ENCODE results near the gene FHIT. TPM values are rescaled to one million over a fixed set of nuclear protein-coding genes. Genes with fewer than 3 reads are reported as not detected.
A peak's percentile ranks its signal among the peaks of the same experiment; 100 is the strongest.

Gene FHIT
- total and polyA plus RNA-seq, 8 donors: 1.8 to 10.6 (median 7.1) TPM

GRCh38 chr3:60144071-60144470 is 1107.2 kb downstream of the FHIT start:
- no peaks in the 10 kb centered on the region for H3K9me3 ChIP-seq
- 90 to 97% (median 94%) methylated on average over 1 of the region's 1 CpG for WGBS, 5 donors
- TF ChIP-seq POLR2AphosphoS5 (IDR thresholded peaks at IDR 0.05): no peak
- TF ChIP-seq, protein P1, sequence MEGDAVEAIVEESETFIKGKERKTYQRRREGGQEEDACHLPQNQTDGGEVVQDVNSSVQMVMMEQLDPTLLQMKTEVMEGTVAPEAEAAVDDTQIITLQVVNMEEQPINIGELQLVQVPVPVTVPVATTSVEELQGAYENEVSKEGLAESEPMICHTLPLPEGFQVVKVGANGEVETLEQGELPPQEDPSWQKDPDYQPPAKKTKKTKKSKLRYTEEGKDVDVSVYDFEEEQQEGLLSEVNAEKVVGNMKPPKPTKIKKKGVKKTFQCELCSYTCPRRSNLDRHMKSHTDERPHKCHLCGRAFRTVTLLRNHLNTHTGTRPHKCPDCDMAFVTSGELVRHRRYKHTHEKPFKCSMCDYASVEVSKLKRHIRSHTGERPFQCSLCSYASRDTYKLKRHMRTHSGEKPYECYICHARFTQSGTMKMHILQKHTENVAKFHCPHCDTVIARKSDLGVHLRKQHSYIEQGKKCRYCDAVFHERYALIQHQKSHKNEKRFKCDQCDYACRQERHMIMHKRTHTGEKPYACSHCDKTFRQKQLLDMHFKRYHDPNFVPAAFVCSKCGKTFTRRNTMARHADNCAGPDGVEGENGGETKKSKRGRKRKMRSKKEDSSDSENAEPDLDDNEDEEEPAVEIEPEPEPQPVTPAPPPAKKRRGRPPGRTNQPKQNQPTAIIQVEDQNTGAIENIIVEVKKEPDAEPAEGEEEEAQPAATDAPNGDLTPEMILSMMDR (IDR thresholded peaks at IDR 0.05): no peak
- no peak for TF ChIP-seq EP300 (IDR thresholded peaks at IDR 0.05)
- TF ChIP-seq POLR2A (IDR thresholded peaks at IDR 0.05): no peak
- H3K27ac ChIP-seq: no peak overlapping the region
- no peak for DNase-seq
- no peaks in the 10 kb centered on the region for H3K27me3 ChIP-seq
- H3K4me1 ChIP-seq: no peaks in the 10 kb centered on the region
- H3K4me3 ChIP-seq: no peak overlapping the region
- no peaks in the 10 kb centered on the region for H3K36me3 ChIP-seq
- intact Hi-C loops (cut with DNase I; ENCODE audit: low total_unique reads): no loop called here

DNA sequence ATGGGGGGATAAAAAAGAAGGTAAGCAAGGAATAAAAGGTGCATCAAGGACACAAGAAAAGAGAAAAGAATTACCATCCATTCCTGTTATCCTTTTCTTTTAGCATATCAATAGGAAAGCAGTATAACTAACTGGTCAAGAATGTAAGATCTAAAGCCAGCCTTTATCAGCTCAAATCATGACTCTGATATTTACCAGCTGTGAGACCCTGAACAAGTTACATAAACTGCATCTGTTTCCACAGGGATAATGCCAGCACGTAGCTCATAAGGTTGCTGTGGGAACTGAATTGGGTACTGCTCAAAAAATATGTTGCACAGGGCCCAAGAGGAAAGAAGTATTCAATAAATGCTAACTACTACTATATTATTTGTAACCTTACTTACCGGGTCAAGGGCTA is 1109.2 kb downstream of the FHIT start:
- Histone ChIP-seq H3K27me3 (no peaks in the 10 kb centered on the region), H3K4me1 (no peaks in the 10 kb centered on the region), H3K36me3 (no peaks in the 10 kb centered on the region), H3K4me3 (no peak overlapping the region), H3K9me3 (no peaks in the 10 kb centered on the region), H3K27ac (no peak overlapping the region)
- TF ChIP-seq, protein P1 (IDR thresholded peaks at IDR 0.05): no peak
- no peak for TF ChIP-seq POLR2AphosphoS5 (IDR thresholded peaks at IDR 0.05)
- no peak for TF ChIP-seq POLR2A (IDR thresholded peaks at IDR 0.05)
- TF ChIP-seq EP300 (IDR thresholded peaks at IDR 0.05): no peak
- 53 to 75% (median 64%) methylated on average over 2 of the region's 2 CpGs for WGBS, 5 donors
- intact Hi-C loops (cut with DNase I; ENCODE audit: low total_unique reads): no loop called here
- DNase-seq: peak in 1 of 2 donors; percentile 49

- 63 to 95% (median 80%) methylated on average over 1 of the region's 1 CpG for WGBS, 5 donors
- no peak for DNase-seq
- TF ChIP-seq EP300 (IDR thresholded peaks at IDR 0.05) (no peak), POLR2AphosphoS5 (IDR thresholded peaks at IDR 0.05) (no peak), POLR2A (IDR thresholded peaks at IDR 0.05) (no peak)
- TF ChIP-seq, protein P1 (IDR thresholded peaks at IDR 0.05): no peak
- Histone ChIP-seq H3K4me3 (no peak overlapping the region), H3K9me3 (no peaks in the 10 kb centered on the region), H3K4me1 (no peaks in the 10 kb centered on the region), H3K27me3 (no peaks in the 10 kb centered on the region), H3K36me3 (no peaks in the 10 kb centered on the region), H3K27ac (no peak overlapping the region)
- intact Hi-C loops (cut with DNase I; ENCODE audit: low total_unique reads): no loop called here
Measured at GRCh38 chr3:60140160-60140559, 1111.1 kb downstream of the FHIT start.

DNA sequence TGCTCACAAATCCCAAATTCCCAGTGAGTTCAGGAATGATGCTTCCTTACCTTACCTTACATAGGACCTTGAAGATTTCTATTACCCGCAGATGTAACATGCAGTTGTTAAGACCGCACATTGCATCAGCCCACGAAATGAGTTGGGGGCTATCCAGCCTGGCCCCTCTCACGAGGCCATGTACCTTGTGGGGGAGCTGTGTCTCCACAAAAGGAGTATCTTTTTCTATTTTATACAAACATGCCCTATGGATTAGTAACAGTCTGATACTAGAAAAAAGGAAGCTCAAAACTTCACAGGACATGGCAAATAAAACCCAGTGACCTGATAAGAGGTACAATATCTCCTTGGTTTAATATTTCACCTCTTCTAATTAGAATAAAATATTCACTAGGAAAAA is 1114.7 kb downstream of the FHIT start:
- TF ChIP-seq, protein P1 (IDR thresholded peaks at IDR 0.05): no peak
- no peak for TF ChIP-seq EP300 (IDR thresholded peaks at IDR 0.05)
- no peak for TF ChIP-seq POLR2A (IDR thresholded peaks at IDR 0.05)
- no peak for TF ChIP-seq POLR2AphosphoS5 (IDR thresholded peaks at IDR 0.05)
- no peaks in the 10 kb centered on the region for H3K9me3 ChIP-seq
- H3K27me3 ChIP-seq: no peaks in the 10 kb centered on the region
- H3K36me3 ChIP-seq: no peaks in the 10 kb centered on the region
- DNase-seq: no peak
- H3K27ac ChIP-seq: no peak overlapping the region
- peaks cover 0 to 9% (median 5%) of the 10 kb centered on the region in 4 donors for H3K4me1 ChIP-seq
- WGBS, 5 donors: 51 to 81% (median 58%) methylated on average over 4 of the region's 4 CpGs
- intact Hi-C loops (cut with DNase I; ENCODE audit: low total_unique reads): no loop called here
- H3K4me3 ChIP-seq: no peak overlapping the region
